ENCODE data around the gene STUB1. TPM values are rescaled to one million over a fixed set of nuclear protein-coding genes. Genes with fewer than 3 reads are reported as not detected.
"Not testable (repeated sequence)": the region's sequence is repeated elsewhere in the genome, so short reads cannot be mapped to it uniquely, and the experiment has no call there.

Gene STUB1
- total RNA-seq, 2 donors from 2014 or later, result 135 to 186 TPM

DNA sequence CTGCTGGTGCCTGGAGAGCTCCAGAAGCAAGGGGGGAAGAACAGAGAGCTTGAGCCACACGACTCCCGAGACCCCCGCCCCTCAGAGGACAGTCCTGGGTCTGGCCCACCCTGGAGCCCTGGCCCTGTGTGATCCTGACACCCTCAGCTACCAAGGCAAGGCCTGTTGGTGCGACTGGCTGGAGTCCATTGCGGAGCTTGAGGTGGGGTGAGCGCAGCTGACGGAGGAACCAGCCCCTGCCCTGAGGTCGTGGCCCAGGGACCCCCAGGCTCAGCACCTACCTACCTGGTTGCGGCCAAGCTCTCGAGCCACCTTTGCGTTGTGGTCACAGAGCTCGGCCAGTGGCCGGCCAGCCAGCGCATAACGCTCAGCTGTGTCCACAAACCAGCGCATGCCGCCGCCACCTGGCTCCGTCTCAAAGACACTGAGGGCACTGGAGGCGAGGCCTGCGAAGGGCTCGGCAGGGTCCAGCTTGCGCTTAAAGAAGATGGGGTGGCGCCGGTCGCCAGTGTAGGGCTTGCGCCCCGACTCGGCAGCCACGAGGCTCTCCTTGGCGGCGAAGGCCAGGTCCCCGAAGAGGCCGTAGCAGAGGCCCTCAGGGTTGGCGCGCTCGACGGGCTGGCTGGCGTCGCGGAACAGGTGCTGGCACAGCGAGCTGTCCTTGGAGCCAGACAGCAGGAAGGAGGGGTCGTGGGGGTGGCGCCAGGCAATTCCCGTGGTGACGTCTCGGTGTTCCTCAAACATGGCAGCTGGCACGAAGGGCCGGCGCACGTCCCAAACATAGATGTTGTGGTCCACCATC, 6.5 kb downstream of the STUB1 start:
- Histone ChIP-seq H3K4me3 (no peak overlapping the region), H3K9me3 (no peaks in the 10 kb centered on the region), H3K36me3 (peaks cover 24% of the 10 kb centered on the region), H3K27me3 (no peaks in the 10 kb centered on the region), H3K4me1 (peaks cover 0 to 55% of the 10 kb centered on the region in 2 donors), H3K27ac (no peak overlapping the region)
- TF ChIP-seq, protein P1, sequence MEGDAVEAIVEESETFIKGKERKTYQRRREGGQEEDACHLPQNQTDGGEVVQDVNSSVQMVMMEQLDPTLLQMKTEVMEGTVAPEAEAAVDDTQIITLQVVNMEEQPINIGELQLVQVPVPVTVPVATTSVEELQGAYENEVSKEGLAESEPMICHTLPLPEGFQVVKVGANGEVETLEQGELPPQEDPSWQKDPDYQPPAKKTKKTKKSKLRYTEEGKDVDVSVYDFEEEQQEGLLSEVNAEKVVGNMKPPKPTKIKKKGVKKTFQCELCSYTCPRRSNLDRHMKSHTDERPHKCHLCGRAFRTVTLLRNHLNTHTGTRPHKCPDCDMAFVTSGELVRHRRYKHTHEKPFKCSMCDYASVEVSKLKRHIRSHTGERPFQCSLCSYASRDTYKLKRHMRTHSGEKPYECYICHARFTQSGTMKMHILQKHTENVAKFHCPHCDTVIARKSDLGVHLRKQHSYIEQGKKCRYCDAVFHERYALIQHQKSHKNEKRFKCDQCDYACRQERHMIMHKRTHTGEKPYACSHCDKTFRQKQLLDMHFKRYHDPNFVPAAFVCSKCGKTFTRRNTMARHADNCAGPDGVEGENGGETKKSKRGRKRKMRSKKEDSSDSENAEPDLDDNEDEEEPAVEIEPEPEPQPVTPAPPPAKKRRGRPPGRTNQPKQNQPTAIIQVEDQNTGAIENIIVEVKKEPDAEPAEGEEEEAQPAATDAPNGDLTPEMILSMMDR (IDR thresholded peaks at IDR 0.05), result no peak
- no peak for DNase-seq (ENCODE audit: low spot score)

DNA sequence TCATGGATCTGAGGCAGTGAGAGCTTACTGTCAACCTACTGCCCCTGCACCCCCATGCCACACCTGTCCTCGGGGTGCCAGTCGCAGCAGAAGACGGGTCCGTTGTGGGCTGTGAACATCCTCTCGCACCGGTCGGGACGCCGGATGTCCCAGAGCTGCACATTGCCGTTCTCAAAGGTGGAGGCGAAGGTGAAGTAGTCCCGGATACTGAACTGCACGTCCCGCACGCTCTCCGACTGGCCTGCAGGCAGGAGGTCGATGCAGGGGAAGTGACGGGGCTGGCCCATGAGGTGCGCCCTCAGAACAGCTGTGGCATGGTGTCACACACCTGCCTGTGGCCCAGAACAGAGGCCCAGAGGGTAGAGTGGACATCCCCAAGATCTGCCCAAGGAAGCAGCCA, 7.3 kb downstream of the STUB1 start:
- TF ChIP-seq, protein P1 (IDR thresholded peaks at IDR 0.05), result no peak
- Histone ChIP-seq H3K36me3 (peaks cover 16% of the 10 kb centered on the region), H3K4me1 (peaks cover 0 to 47% of the 10 kb centered on the region in 2 donors), H3K9me3 (no peaks in the 10 kb centered on the region), H3K27me3 (no peaks in the 10 kb centered on the region), H3K27ac (no peak overlapping the region), H3K4me3 (no peak overlapping the region)
- no peak for DNase-seq (ENCODE audit: low spot score)

DNA sequence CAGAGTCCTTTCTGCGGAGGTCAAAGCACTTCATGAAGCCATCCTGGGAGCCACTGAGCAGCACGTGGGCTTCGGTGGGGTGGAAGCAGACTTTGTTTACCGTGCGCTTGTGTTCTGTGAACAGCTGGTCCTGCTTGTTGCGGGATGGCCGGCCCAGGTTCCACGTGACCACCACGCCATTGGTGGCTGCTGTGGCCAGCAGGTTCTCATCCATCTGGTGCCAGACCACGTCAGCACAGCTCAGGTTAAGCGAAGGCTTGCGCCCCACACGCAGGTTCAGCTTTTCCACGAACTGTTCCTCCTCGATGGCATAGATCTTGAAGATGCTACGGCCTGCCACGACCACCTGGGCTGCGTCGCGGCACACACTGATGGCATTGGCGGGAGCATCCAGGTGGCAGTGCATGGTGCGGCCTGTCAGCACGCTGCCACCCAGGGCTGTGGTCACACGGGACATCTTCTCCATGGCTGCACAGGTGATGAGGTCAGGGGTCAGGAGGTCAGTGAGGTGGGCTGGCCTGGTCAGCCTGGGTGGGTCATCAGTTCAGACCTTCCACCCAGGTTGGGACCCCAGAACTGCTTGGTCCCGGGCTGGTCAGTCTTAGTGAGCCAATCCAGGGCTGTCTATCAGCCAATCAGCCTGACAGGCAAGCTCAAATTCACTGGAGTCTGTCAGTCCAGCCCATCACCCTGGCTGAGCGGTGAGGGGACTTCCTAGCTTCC, 9.1 kb downstream of the STUB1 start:
- Histone ChIP-seq H3K27ac (peak overlapping the region in 1 of 2 donors; percentile 85), H3K36me3 (peaks cover 9% of the 10 kb centered on the region), H3K9me3 (no peaks in the 10 kb centered on the region), H3K4me1 (peaks cover 0 to 44% of the 10 kb centered on the region in 2 donors), H3K4me3 (peak overlapping the region; percentile 92 to 99), H3K27me3 (peaks cover under 1 to 11% of the 10 kb centered on the region in 2 donors)
- TF ChIP-seq, protein P1 (IDR thresholded peaks at IDR 0.05), result no peak
- DNase-seq (ENCODE audit: low spot score), result no peak

DNA sequence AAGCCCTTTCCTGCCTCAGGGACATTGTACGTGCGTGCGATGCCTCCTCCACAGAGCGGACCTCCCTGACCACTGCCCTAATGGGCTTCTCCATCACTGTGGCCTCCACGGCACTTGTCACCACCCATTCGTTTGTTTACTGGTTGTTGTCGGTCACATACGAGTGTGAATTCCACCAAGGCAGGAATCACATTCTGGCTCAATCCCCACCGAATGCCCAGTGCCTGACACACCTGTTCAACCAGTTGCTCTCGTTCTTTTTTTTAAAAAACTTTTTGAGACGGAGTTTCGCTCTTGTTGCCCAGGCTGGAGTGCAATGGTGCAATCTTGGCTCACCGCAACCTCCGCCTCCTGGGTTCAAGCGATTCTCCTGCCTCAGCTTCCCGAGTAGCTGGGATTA, 11.0 kb downstream of the STUB1 start:
- not testable (repeated sequence) for H3K36me3 ChIP-seq; H3K27ac ChIP-seq; H3K9me3 ChIP-seq; DNase-seq (ENCODE audit: low spot score); H3K4me3 ChIP-seq
- H3K27me3 ChIP-seq, result peaks cover 16 to 25% of the 10 kb centered on the region in 2 donors
- peaks cover 0 to 44% of the 10 kb centered on the region in 2 donors for H3K4me1 ChIP-seq

DNA sequence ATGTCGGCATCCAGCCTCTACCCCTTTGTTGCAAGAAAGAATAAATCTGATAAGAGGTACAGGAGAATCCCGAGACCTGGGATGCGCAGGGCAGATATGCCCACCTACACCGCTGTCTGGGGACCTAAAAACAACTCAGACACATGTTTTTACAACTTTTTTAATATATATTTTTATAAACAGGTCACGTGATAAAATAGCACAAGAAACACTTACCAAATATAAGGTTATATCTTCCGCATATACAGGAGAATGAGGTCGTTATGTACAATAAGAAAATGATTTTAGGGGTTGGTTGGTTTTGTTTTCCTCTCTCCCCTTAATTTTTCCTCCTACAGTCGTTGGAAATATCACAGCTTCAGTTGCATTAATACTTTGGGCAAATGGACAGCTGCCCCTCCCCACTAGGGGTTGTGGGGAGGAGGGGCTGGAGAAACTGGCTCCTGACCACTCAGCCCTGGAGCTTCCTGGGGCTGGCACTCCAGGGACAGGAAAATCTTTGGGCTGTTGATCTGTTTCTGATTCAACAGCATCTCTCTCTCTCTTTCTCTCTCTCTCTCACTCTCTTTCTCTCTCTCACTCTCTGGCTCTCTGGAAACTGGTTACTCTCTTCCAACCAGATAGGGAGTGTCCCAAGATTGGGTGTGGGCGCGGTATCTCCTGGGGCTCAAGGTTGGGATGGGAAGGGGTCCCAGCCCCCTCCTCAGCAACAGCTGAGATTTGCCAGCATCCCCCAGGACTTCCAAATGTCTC, 12.3 kb downstream of the STUB1 start:
- Histone ChIP-seq H3K36me3 (no peaks in the 10 kb centered on the region), H3K9me3 (no peaks in the 10 kb centered on the region), H3K4me3 (no peak overlapping the region), H3K27ac (no peak overlapping the region), H3K27me3 (peaks cover 17 to 25% of the 10 kb centered on the region in 2 donors), H3K4me1 (peaks cover 0 to 44% of the 10 kb centered on the region in 2 donors)
- DNase-seq (ENCODE audit: low spot score), result no peak
- TF ChIP-seq, protein P1 (IDR thresholded peaks at IDR 0.05), result no peak

DNA sequence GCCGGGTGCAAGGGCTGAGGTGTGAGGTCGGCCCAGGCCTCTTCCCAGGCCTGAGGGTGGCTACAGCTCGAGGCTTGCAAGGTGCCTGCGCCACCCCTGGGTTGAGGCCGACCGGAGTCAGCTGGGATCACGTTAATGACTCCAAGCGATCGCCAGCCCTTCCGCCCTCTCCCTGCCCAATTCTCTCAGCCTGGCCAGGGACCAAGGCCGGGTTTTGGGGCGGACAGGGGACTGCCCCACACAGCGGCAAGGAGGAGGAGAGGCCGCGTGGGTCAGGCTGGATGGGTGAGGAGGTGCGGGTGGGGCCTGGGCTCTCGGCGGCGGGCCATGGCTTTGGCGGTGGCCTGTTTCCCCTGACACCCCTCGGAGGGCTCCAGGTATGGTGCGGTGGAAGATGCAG, 13.2 kb downstream of the STUB1 start:
- no peak overlapping the region for H3K4me3 ChIP-seq
- DNase-seq (ENCODE audit: low spot score), result no peak
- no peak overlapping the region for H3K27ac ChIP-seq
- H3K36me3 ChIP-seq, result no peaks in the 10 kb centered on the region
- no peaks in the 10 kb centered on the region for H3K9me3 ChIP-seq
- TF ChIP-seq, protein P1 (IDR thresholded peaks at IDR 0.05), result no peak
- H3K27me3 ChIP-seq, result peaks cover 17 to 25% of the 10 kb centered on the region in 2 donors
- H3K4me1 ChIP-seq, result peaks cover 0 to 44% of the 10 kb centered on the region in 2 donors

All from right atrium auricular region (tissue), 2 donors.